OCI-LY7 (cell line): ENCODE results near the gene RBMS2. TPM values are rescaled to one million over a fixed set of nuclear protein-coding genes. Genes with fewer than 3 reads are reported as not detected.

Experiments used
- BruUV-seq: library from RNA; stranded (reverse); fragments of 400-500 nt; replicated peaks from 2 replicates; lab custom pipeline; 2021; lab: Mats Ljungman, UMichigan
- CTCF ChIA-PET: fragments of 300-600 bp; sonication (Branson Sonifier 250); formaldehyde crosslinking; loops from one replicate; lab custom pipeline; 2022; ENCODE audit warnings: antibody characterized with exemption; ENCODE audit not compliant: unreplicated experiment; lab: Charles Lee
- POLR2A ChIA-PET: fragments of 300-600 bp; sonication (Branson Sonifier 250); formaldehyde crosslinking; loops from one replicate; lab custom pipeline; 2022; ENCODE audit warnings: antibody characterized with exemption; lab: Charles Lee
- DNase-seq: peaks from one replicate; pipeline ENCODE4 v3.0.0-alpha.2; 2015; ENCODE audit warnings: low spot score
- H2AFZ ChIP-seq: fragments of 200-600 bp; sonication (generic), shearing (Covaris generic); 2 replicates; pipeline ENCODE4 v1.6.1; 2014; ENCODE audit warnings: mild to moderate bottlenecking, antibody characterized with exemption, low read length, moderate library complexity
- H3K27ac ChIP-seq: fragments of 200-600 bp; sonication (generic); 2 replicates; pipeline ENCODE4 v1.5.1; 2014; ENCODE audit warnings: mixed run types, low read depth, mild to moderate bottlenecking, moderate library complexity, low read length, inconsistent platforms; ENCODE audit not compliant: poor library complexity, severe bottlenecking
- H3K36me3 ChIP-seq: fragments of 200-600 bp; sonication (generic); 2 replicates; pipeline ENCODE4 v1.6.1; 2014; ENCODE audit warnings: mild to moderate bottlenecking, antibody characterized with exemption, low read length, moderate library complexity, mixed read lengths; ENCODE audit not compliant: insufficient read depth
- H3K4me1 ChIP-seq: fragments of 200-600 bp; sonication (generic); 2 replicates; pipeline ENCODE4 v1.5.1; 2014; ENCODE audit warnings: mild to moderate bottlenecking, low read length; ENCODE audit not compliant: insufficient read depth, poor library complexity, severe bottlenecking
- H3K4me2 ChIP-seq: fragments of 200-600 bp; sonication (generic); 2 replicates; pipeline ENCODE4 v1.6.1; 2014; ENCODE audit warnings: mild to moderate bottlenecking, low read length
- H3K4me3 ChIP-seq: fragments of 200-600 bp; sonication (generic); 2 replicates; pipeline ENCODE4 v1.5.1; 2014; ENCODE audit warnings: mild to moderate bottlenecking, low read depth, low read length; ENCODE audit not compliant: poor library complexity, severe bottlenecking
- H3K79me2 ChIP-seq: fragments of 200-600 bp; sonication (generic); 2 replicates; pipeline ENCODE4 v1.6.1; 2016; ENCODE audit warnings: low read depth, mild to moderate bottlenecking, low read length, moderate library complexity, mixed read lengths; ENCODE audit not compliant: insufficient read depth
- H3K9me2 ChIP-seq: fragments of 200-600 bp; sonication (generic); 2 replicates; pipeline ENCODE4 v1.6.1; 2016; ENCODE audit warnings: mild to moderate bottlenecking, low read length, mixed read lengths; ENCODE audit not compliant: insufficient read depth
- H3K9me3 ChIP-seq: fragments of 200-600 bp; sonication (generic); 2 replicates; pipeline ENCODE4 v1.6.1; 2014; ENCODE audit warnings: mild to moderate bottlenecking, mixed run types, low read length, mixed read lengths
- H4K20me1 ChIP-seq: fragments of 200-600 bp; sonication (generic); 2 replicates; pipeline ENCODE4 v1.6.1; 2014; ENCODE audit warnings: mild to moderate bottlenecking, antibody characterized with exemption, low read length, moderate library complexity, mixed read lengths; ENCODE audit not compliant: insufficient read depth
- CTCF ChIP-seq: fragments of 200-600 bp; sonication (generic); conservative IDR thresholded peaks from 2 replicates; pipeline ENCODE4 v1.5.1; 2014; ENCODE audit warnings: mild to moderate bottlenecking, antibody characterized with exemption, low read length, moderate library complexity, mixed read lengths
- EZH2phosphoT487 ChIP-seq: fragments of 200-600 bp; sonication (generic); IDR thresholded peaks from 2 replicates; pipeline ENCODE4 v1.6.1; 2018; ENCODE audit warnings: low read depth, borderline replicate concordance, mild to moderate bottlenecking, mixed run types, antibody characterized with exemption, low read length, moderate library complexity, mixed read lengths
- intact Hi-C: fragments of 100-400 bp; cut with micrococcal nuclease; formaldehyde crosslinking; loops from one replicate; pipeline ENCODE4 v1.10.0; 2022; ENCODE audit not compliant: unreplicated experiment
- small RNA-seq: library from RNA; depleted of rRNA; stranded (forward); fragments of <200 nt; gene quantifications from one replicate; pipeline ENCODE3, GENCODE V24; 2014
- total RNA-seq, 2 experiments: library from RNA; depleted of rRNA in 1 of 2; stranded (reverse); fragments of >200 nt in 1 of 2; shearing (Covaris generic) in 1 of 2; gene quantifications; 2 replicates each; pipeline ENCODE4 v1.2.3, GENCODE V29; 2014 to 2022

The RBMS2 gene
- total RNA-seq, 2 experiments from 2014 or later, result 0.27 to 0.32 TPM

GRCh38 chr12:56645201-56645716 is 123.6 kb downstream of the RBMS2 start:
- Histone ChIP-seq H3K4me3 (peak overlapping the region; percentile 88), H3K4me1 (peaks cover 22% of the 10 kb centered on the region), H3K9me2 (no peaks in the 10 kb centered on the region), H2AFZ (no peak overlapping the region), H3K36me3 (peaks cover 53% of the 10 kb centered on the region), H3K79me2 (peaks cover 55% of the 10 kb centered on the region), H4K20me1 (peaks cover 25% of the 10 kb centered on the region), H3K9me3 (no peaks in the 10 kb centered on the region), H3K27ac (peak overlapping the region; percentile 66), H3K4me2 (peak overlapping the region; percentile 97)
- TSS peak; percentile 69 for BruUV-seq
- ChIA-PET POLR2A (interaction anchor here (0.7 to 3.7 kb wide), 3 partner anchors 9 to 467 kb away, joined by 5 to 26 read pairs (median 6); no protein-coding TSS in a partner anchor), CTCF (interaction anchor here (0.5 to 2.7 kb wide), 3 partner anchors 9 to 398 kb away, joined by 3 to 22 read pairs (median 3); no protein-coding TSS in a partner anchor)
- TF ChIP-seq EZH2phosphoT487 (no peak), CTCF (no peak)
- intact Hi-C loops, result no loop called here
- DNase-seq, result peak; percentile 40

Small RNAs within 50 kb of the gene (small RNA-seq; reads per million reads assigned to genes)
- gene RNU6-343P (not detected), gene SNORD59A (895 reads per million, percentile 100 among the genes with 10 or more reads in this experiment)

Other genes with a start within 250 kb of the RBMS2 start
- 150 and 154 TPM in 2 replicates for gene CS, start 221.5 kb upstream of the RBMS2 start, total RNA-seq (2014; rRNA removed; shearing (Covaris generic))
- gene CS, start 221.5 kb upstream of the RBMS2 start, total RNA-seq (2022), result 262 and 281 TPM in 2 replicates
- 62.8 and 75.5 TPM in 2 replicates for gene CNPY2, start 205.8 kb upstream of the RBMS2 start, total RNA-seq (2014; rRNA removed; shearing (Covaris generic))
- 80.2 and 85.5 TPM in 2 replicates for gene CNPY2, start 205.8 kb upstream of the RBMS2 start, total RNA-seq (2022)
- gene PAN2, start 187.8 kb upstream of the RBMS2 start, total RNA-seq (2014; rRNA removed; shearing (Covaris generic)), result 69.9 and 106 TPM in 2 replicates
- 117 and 132 TPM in 2 replicates for gene PAN2, start 187.8 kb upstream of the RBMS2 start, total RNA-seq (2022)
- 16.3 and 18.3 TPM in 2 replicates for gene IL23A, start 182.9 kb upstream of the RBMS2 start, total RNA-seq (2014; rRNA removed; shearing (Covaris generic))
- gene IL23A, start 182.9 kb upstream of the RBMS2 start, total RNA-seq (2022), result 9.8 and 12.7 TPM in 2 replicates
- gene STAT2, start 161.7 kb upstream of the RBMS2 start, total RNA-seq (2014; rRNA removed; shearing (Covaris generic)), result 75.3 and 89.0 TPM in 2 replicates
- 126 and 135 TPM in 2 replicates for gene STAT2, start 161.7 kb upstream of the RBMS2 start, total RNA-seq (2022)
- 0.16 TPM in 1 of 2 replicates, not detected in the other for gene APOF, start 159.0 kb upstream of the RBMS2 start, total RNA-seq (2014; rRNA removed; shearing (Covaris generic))
- 0.20 and 0.38 TPM in 2 replicates for gene APOF, start 159.0 kb upstream of the RBMS2 start, total RNA-seq (2022)
- 44.8 and 46.5 TPM in 2 replicates for gene TIMELESS, start 72.4 kb upstream of the RBMS2 start, total RNA-seq (2014; rRNA removed; shearing (Covaris generic))
- gene TIMELESS, start 72.4 kb upstream of the RBMS2 start, total RNA-seq (2022), result 103 and 115 TPM in 2 replicates
- gene MIP, start 67.2 kb upstream of the RBMS2 start, total RNA-seq (2014; rRNA removed; shearing (Covaris generic)), result not detected in 2 replicates
- 0.57 TPM in 1 of 2 replicates, not detected in the other for gene MIP, start 67.2 kb upstream of the RBMS2 start, total RNA-seq (2022)
- gene SPRYD4, start 53.2 kb upstream of the RBMS2 start, total RNA-seq (2014; rRNA removed; shearing (Covaris generic)), result 5.3 and 5.9 TPM in 2 replicates
- 6.9 and 7.5 TPM in 2 replicates for gene SPRYD4, start 53.2 kb upstream of the RBMS2 start, total RNA-seq (2022)
- gene GLS2, start 33.7 kb upstream of the RBMS2 start, total RNA-seq (2014; rRNA removed; shearing (Covaris generic)), result not detected in 2 replicates
- not detected in 2 replicates for gene GLS2, start 33.7 kb upstream of the RBMS2 start, total RNA-seq (2022)
- gene BAZ2A, start 108.5 kb downstream of the RBMS2 start, total RNA-seq (2014; rRNA removed; shearing (Covaris generic)), result 37.5 and 40.6 TPM in 2 replicates
- 139 and 153 TPM in 2 replicates for gene BAZ2A, start 108.5 kb downstream of the RBMS2 start, total RNA-seq (2022)
- 348 and 385 TPM in 2 replicates for gene ATP5F1B, start 124.2 kb downstream of the RBMS2 start, total RNA-seq (2014; rRNA removed; shearing (Covaris generic))
- gene ATP5F1B, start 124.2 kb downstream of the RBMS2 start, total RNA-seq (2022), result 732 and 737 TPM in 2 replicates
- gene PTGES3, start 166.5 kb downstream of the RBMS2 start, total RNA-seq (2014; rRNA removed; shearing (Covaris generic)), result 77.3 and 91.2 TPM in 2 replicates
- 231 and 269 TPM in 2 replicates for gene PTGES3, start 166.5 kb downstream of the RBMS2 start, total RNA-seq (2022)
- 1,560 and 1,723 TPM in 2 replicates for gene NACA, start 203.5 kb downstream of the RBMS2 start, total RNA-seq (2014; rRNA removed; shearing (Covaris generic))
- gene NACA, start 203.5 kb downstream of the RBMS2 start, total RNA-seq (2022), result 879 and 892 TPM in 2 replicates
- 17.1 and 20.4 TPM in 2 replicates for gene PRIM1, start 230.5 kb downstream of the RBMS2 start, total RNA-seq (2014; rRNA removed; shearing (Covaris generic))
- 49.5 and 53.5 TPM in 2 replicates for gene PRIM1, start 230.5 kb downstream of the RBMS2 start, total RNA-seq (2022)
- 1.2 and 1.4 TPM in 2 replicates for gene HSD17B6, start 241.5 kb downstream of the RBMS2 start, total RNA-seq (2014; rRNA removed; shearing (Covaris generic))
- 6.0 and 6.6 TPM in 2 replicates for gene HSD17B6, start 241.5 kb downstream of the RBMS2 start, total RNA-seq (2022)